SKM-1 treated with dmso at 0.1 percent for 144 hours (cell line): Measurements from ENCODE around the gene RHOU.
"Not testable (repeated sequence)": the region's sequence is repeated elsewhere in the genome, so short reads cannot be mapped to it uniquely, and the experiment has no call there.

Experiments used
- DNase-seq: peaks from one replicate; lab custom pipeline; 2025; ENCODE audit not compliant: unreplicated experiment; lab: John Stamatoyannopoulos, UW

Gene RHOU

DNA sequence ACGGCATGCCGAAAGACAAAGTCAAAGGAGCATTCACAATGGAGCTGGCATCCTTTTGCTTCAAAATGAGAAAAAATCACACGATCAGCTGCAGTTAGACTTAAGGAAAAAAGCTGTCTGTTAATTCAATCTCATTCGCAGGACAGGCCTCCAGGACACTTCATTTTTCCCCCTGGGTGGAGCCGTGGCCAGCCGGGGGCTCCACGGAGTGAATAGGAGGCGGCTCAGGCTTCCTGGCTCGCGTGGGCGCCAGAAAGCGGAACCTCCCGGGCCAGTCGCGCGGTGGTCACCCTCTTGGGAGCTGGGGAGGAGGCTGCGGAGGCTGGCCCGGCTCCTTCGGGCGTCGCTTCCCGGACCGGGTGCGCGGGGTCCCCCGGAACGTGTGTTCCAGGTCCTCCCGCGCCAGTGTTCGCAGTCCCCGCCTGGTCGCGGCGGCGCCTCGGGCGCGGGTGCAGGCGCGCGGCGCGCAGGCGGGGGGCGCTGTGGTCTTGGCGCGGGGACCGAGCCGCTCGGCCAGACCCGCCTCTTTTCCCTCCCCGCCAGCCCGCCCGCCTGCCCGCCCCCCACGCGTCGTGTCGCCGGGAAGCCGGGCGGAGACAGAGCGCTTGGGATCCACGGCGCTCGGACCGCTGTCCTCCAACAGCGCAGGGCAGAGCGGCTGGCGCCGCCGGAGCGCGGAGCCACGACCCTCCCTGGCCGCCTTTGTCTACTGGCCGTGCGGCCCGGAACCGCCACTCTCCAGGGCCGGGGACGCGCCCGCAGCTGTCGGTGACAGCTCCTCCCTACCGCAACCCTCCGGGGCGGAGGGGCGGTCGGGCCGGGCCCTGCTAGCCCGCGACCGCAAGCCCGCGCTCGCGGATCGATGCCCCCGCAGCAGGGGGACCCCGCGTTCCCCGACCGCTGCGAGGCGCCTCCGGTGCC, at the start of gene RHOU:
TSS of gene RHOU (plus strand) at position 599 of the 921 bp plus-strand sequence. CDS start at position 863, 264 bp downstream.
- peak; percentile 82 for DNase-seq

DNA sequence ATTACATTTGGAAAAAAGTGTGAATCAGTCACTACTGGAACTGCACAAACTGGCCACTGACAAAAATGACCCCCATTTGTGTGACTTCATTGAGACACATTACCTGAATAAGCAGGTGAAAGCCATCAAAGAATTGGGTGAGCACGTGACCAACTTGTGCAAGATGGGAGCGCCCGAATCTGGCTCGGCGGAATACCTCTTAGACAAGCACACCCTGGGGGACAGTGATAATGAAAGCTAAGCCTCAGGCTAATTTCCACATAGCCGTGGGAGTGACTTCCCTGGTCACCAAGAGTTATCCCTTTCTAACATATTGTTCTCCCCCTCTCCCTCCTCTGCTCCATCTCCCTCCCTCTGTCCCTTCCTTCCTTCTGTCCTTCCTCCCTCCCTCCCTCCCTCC, 47.7 kb upstream of the RHOU start:
- no peak for DNase-seq

DNA sequence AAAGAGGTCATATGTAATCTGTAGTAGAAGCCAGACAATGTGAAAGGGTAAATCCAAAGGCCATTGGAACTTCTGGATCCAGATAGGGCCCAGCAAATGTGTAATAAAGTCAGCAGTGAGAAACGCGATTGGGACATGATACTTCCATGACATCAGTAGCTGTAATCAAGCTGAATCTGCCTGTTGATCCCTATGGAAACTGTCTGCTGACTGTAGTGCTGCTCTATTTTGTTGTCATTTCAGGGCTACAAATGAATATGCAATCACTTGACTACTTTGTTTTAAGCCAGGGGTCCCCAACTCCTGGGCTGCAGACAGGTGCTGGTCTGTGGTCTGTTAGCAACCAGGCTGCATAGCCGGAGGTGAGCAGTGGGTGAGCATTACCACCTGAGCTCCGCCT, 46.0 kb upstream of the RHOU start:
- DNase-seq, result no peak

DNA sequence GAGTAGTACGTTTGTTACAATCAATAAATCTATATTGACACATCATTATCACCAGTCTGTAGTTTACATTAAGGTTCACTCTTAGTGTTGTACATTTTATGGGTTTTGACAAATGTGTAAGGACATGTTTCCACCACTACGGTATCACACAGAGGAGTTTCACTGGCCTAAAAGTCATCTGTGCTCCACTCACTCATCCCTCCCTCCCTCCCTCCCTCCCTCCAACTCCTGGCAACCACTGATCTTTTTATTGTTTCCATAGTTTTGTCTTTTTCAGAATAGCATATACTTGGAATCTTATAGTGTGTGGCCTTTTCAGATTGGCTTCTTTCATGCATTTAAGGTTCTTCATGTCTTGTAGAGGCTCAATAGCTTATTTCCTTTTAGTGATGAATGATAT, 44.1 kb upstream of the RHOU start:
- no peak for DNase-seq

- peak; percentile 54 for DNase-seq
Measured at GRCh38 chr1:228691926-228692325, 43.4 kb upstream of the RHOU start.

DNA sequence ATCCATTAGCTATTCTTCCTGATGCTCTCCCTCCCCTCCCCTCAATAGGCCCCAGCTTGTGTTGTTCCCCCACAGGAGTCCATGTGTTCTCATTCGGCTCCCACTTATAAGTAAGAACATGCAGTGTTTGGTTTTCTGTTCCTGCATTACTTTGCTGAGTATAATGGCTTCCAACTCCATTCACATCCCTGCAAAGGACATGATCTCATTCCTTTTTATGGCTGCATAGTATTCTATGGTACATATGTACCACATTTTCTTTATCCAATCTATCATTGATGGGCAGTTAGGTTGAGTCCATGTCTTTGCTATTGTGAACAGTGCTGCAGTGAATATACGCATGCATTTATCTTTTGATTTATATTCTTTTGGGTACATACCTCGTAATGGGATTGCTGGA, 40.8 kb upstream of the RHOU start:
- not testable (repeated sequence) for DNase-seq

- no peak for DNase-seq
Measured at GRCh38 chr1:228695015-228695955, 40.0 kb upstream of the RHOU start.

DNA sequence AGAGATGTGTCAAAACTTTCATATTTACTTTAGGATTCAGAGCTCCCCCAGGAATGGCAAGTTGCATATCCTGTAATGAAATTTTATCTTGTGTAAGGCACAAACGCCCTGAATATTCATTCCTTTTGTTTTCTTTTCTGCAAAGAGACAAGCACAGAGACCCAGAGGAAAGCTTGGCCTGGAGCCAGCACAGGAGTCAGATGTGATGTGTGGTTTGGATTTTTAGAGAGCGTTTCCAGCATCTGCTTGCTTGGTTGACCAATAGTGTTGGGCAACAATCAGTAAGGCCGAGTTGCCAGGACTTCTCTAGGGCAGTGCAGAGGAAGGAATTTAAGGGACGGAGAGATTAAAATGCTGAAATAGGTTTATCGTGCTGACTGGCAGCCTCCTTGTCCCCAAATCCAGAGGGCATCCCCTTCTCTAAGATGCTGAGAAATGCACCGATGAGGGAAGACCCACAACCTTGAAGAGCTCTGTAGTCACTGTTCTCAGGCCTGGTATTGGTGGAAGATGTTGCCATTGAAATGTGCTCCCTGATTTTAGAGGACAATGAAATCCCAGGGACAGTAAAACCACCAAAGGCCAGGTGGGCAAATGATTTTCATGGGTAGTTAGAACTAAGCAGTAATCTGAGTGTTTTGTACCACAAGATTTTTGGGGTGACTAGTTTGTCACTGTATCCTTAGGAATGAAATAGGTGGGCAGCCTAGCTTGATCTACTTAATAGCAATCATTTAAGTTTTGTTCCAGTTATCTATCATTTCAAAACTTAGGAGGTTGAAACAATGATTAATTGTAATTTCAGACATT, 37.9 kb upstream of the RHOU start:
- DNase-seq, result peak; percentile 95

DNA sequence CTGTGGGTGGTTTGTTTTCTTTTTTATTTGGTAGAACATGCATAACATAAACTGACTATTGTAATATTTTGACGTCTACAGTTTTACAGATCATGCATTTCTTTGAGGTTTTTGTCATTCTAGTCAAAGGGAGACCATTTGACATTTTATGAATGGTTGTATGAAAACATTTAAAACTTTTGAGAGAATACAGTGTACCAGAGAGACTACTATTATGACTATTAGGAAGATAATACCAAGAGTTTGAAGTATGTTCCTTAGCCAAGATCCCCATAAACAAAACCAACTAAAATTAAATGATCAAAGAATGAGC, 37.3 kb upstream of the RHOU start:
- no peak for DNase-seq

DNA sequence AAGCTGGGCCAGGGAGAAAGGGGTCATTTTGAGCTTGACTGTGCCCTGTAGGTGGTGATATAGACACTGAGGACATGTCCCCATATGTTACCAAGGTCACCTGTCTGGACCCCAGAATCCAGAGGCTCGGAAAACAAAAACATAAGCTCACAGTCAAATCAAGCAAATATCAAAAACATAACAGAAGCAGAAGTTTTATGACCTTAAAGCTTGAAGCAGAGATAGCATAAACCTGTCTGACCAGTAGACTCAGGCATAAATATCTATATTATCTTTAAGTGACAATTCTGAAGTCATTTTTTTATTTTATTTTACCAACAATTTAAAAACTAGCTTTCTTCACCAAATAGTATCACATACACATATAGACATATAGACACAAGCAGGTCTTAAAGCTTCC, 32.8 kb upstream of the RHOU start:
- DNase-seq, result no peak

DNA sequence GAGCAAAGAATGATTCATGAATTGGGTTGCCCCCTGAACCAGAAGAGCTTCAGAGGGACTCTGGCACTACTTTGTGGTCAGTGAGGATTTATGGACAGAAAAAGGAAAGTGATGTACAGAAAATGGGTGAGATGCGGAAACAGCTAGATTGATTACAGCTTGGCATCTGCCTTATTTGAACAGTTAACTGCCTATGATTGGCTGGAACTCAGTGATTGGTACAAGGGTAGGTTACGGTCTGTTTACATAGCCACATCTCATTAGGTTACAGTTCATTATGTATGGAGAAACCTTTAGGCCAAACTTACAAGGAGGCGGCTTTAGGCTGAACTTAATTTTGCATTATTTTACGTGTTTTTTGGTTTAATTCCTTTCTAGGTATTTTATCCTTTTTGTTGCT, 29.0 kb upstream of the RHOU start:
- DNase-seq, result no peak

- DNase-seq, result no peak
Measured at GRCh38 chr1:228717081-228717480, 18.2 kb upstream of the RHOU start.

DNA sequence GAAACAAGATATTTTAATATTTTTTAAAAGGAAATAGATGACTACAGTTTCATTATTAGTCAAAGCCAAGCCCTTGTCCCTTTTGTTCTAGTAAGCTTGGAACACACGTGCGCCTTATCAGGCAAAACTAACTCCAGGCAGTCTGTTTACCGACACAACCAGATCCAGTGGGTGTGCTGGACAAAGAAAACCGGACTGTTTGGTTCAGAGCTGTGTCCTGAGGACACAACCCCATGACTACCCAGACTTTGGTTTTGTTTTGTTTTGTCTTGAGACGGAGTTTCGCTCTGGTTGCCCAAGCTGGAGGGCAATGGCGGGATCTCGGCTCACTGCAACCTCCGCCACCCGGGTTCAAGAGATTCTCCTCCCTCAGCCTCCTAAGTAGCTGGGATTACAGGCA, 13.9 kb upstream of the RHOU start:
- DNase-seq, result no peak

- no peak for DNase-seq
Measured at GRCh38 chr1:228723287-228723686, 12.0 kb upstream of the RHOU start.

GRCh38 chr1:228723921-228724320, 11.4 kb upstream of the RHOU start:
- DNase-seq, result no peak

DNA sequence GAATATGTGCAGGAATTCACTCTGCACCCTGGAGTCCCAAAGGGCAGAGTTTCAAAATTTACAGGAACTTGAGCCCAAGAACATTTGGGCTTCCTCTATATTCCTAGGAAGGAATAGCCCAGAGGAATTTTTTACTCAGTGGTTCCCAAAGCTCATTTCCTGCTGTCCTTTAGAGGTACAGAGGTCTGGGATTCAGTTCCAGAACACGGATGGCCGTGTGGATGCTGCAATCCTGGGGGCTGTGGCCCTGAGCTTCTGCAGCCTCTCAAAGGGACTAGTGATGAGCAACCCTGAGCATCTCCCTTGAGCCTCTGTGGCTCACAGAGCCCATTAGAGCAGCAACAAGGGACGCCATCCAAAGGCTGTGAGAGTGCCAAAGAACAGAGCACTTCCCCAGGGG, 10.1 kb upstream of the RHOU start:
- no peak for DNase-seq

DNA sequence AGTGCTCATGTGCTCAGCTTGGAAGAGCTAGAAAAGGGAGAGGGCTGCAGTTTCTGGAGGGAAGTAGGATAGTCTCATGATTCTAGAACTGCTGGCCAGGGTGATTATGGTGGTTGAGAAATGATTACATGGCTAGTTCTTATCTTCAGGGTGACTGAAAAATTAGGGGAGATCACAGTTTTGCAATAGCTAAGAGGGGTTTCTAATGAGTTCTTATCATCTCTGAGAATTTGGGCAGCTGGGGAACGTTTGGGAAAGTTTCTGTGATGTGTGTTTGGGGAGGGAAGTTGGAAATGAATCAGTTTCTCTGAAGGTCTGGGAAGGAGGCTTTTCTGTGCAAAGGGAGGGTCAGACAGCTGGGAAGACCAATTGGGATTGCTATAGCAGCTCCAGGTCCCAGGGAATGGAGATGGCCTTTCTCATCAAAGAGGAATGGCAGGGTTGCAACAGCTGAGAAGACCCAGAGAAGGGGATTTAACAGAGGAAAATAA, 7.6 kb upstream of the RHOU start:
- DNase-seq, result no peak

DNA sequence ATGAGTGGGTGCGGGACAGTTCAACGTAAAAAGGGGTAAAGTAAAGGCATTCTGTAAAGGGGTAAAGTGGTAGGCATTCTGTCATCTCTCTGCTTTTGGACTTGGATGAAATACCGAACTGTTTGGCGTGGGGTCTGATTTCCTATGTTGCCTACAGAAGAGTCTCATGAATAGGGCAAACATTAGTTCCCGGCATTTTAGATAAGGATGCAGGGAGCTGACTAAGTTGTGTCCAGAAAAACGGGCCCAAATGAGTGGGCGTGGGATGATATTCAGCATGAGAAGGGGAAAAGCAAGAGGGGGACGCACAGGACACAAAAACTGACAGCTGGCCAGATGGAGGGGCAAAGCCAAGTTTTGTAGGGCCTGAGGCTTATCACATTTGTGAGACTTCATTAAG, 2.9 kb upstream of the RHOU start:
- no peak for DNase-seq

- DNase-seq, result no peak
Measured at GRCh38 chr1:228733576-228733975, 1.7 kb upstream of the RHOU start.

DNA sequence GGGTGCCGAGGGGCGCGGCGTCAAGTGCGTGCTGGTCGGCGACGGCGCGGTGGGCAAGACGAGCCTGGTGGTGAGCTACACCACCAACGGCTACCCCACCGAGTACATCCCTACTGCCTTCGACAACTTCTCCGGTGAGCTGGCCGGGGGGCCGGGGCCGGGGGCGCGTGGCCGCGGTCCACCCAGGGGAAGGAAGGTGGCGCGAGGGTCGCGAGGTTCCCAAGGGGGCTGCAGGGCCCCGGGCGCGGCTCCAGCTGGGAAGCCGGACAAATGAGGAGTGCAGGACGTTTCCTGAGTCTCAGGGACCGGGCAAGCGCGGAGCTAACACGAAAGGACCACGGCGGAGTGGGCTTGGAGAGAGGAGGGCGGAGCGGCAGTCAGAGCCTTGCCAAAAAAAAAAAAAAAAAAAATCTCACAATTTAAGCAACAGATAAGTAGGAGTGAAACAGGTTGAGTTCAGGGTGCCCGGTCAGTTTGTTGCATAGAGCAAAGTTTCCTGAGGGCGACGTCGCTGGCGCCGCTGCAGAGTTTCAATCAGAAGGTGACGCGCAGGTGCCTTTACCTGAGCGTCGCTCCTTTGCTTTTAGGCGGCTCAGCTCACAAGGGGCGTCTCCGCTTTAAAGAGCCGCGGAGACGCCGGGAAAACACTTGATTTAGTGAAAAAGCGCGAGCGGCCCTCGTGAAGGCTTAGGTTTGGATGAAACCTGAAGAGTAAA, 750 bp downstream of the RHOU start:
- no peak for DNase-seq
